ENCODE data around the gene SLC25A11. TPM values are rescaled to one million over a fixed set of nuclear protein-coding genes. Genes with fewer than 3 reads are reported as not detected.
A peak's percentile ranks its signal among the peaks of the same experiment; 100 is the strongest.

The SLC25A11 gene
- total and polyA plus RNA-seq, 4 donors = 34.8 to 72.1 (median 54.2) TPM

DNA sequence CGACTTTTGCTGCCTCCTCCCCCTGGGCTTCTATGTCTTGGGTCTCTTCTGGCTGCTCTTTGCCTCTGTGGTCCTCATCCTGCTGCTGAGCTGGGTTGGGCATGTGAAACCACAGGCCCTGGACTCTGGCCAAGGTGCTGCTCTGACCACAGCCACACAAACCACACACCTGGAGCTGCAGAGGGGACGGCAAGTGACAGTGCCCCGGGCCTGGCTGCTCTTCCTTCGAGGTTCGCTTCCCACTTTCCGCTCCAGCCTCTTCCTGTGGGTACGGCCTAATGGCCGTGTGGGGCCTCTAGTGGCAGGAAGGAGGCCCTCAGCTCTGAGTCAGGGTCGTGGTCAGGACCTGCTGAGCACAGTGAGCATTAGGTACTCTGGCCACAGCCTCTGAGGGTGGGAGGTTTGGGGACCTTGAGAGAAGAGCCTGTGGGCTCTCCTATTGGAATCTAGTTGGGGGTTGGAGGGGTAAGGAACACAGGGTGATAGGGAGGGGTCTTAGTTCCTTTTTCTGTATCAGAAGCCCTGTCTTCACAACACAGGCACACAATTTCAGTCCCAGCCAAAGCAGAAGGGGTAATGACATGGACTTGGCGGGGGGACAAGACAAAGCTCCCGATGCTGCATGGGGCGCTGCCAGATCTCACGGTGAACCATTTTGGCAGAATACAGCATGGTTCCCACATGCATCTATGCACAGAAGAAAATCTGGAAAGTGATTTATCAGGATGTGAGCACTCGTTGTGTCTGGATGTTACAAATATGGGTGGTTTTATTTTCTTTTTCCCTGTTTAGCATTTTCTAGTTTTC is 5.5 kb downstream of the SLC25A11 start:
- no peak overlapping the region for H3K27ac ChIP-seq (ENCODE audit: low read depth in 1 of 2, low read length in 1 of 2)
- no peaks in the 10 kb centered on the region for H3K9me3 ChIP-seq (ENCODE audit: control insufficient read depth in 4 of 4, insufficient read depth in 3 of 4, low read length in 3 of 4)
- no peak overlapping the region for H3K4me3 ChIP-seq
- ATAC-seq (ENCODE audit: insufficient read depth, low FRiP score) (no peak), DNase-seq (peak in 1 of 3 donors; percentile 19)
- H3K4me1 ChIP-seq (ENCODE audit: control insufficient read depth in 5 of 5, insufficient read depth in 5 of 5, low read length in 5 of 5) = peaks cover 4 to 20% (median 7%) of the 10 kb centered on the region in 5 donors
- WGBS, 2 donors = 16 to 27% methylated on average over 14 of the region's 14 CpGs
- peaks cover 0 to 13% (median 10%) of the 10 kb centered on the region in 4 donors for H3K36me3 ChIP-seq (ENCODE audit: control insufficient read depth in 4 of 4, insufficient read depth in 4 of 4, low read length in 4 of 4)
- H3K27me3 ChIP-seq (ENCODE audit: control insufficient read depth in 3 of 3, insufficient read depth in 3 of 3, low read length in 2 of 3) = no peaks in the 10 kb centered on the region
- TF ChIP-seq, protein P1, sequence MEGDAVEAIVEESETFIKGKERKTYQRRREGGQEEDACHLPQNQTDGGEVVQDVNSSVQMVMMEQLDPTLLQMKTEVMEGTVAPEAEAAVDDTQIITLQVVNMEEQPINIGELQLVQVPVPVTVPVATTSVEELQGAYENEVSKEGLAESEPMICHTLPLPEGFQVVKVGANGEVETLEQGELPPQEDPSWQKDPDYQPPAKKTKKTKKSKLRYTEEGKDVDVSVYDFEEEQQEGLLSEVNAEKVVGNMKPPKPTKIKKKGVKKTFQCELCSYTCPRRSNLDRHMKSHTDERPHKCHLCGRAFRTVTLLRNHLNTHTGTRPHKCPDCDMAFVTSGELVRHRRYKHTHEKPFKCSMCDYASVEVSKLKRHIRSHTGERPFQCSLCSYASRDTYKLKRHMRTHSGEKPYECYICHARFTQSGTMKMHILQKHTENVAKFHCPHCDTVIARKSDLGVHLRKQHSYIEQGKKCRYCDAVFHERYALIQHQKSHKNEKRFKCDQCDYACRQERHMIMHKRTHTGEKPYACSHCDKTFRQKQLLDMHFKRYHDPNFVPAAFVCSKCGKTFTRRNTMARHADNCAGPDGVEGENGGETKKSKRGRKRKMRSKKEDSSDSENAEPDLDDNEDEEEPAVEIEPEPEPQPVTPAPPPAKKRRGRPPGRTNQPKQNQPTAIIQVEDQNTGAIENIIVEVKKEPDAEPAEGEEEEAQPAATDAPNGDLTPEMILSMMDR (IDR thresholded peaks at IDR 0.05; ENCODE audit: control extremely low read depth, extremely low read depth) = no peak
- H3K9ac ChIP-seq (ENCODE audit: insufficient read depth in 1 of 2, low read length in 2 of 2) = peak overlapping the region in 1 of 2 donors; percentile 13

DNA sequence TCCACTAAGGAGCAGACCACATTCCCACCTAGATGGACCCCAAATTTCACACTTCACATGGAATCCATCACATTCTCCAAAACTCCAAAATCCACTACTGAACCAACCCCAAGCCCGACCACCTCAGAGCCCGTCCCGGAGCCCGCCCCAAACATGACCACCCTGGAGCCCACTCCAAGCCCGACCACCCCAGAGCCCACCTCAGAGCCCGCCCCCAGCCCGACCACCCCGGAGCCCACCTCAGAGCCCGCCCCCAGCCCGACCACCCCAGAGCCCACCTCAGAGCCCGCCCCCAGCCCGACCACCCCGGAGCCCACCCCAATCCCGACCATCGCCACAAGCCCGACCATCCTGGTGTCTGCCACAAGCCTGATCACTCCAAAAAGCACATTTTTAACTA is 6.2 kb downstream of the SLC25A11 start:
- Histone ChIP-seq H3K27me3 (ENCODE audit: control insufficient read depth in 3 of 3, insufficient read depth in 3 of 3, low read length in 2 of 3) (no peaks in the 10 kb centered on the region), H3K9me3 (ENCODE audit: control insufficient read depth in 4 of 4, insufficient read depth in 3 of 4, low read length in 3 of 4) (no peaks in the 10 kb centered on the region), H3K36me3 (ENCODE audit: control insufficient read depth in 4 of 4, insufficient read depth in 4 of 4, low read length in 4 of 4) (peaks cover 0 to 13% (median 10%) of the 10 kb centered on the region in 4 donors), H3K27ac (ENCODE audit: low read depth in 1 of 2, low read length in 1 of 2) (no peak overlapping the region), H3K4me1 (ENCODE audit: control insufficient read depth in 5 of 5, insufficient read depth in 5 of 5, low read length in 5 of 5) (peaks cover 2 to 13% (median 4%) of the 10 kb centered on the region in 5 donors), H3K9ac (ENCODE audit: insufficient read depth in 1 of 2, low read length in 2 of 2) (no peak overlapping the region), H3K4me3 (no peak overlapping the region)
- TF ChIP-seq, protein P1 (IDR thresholded peaks at IDR 0.05; ENCODE audit: control extremely low read depth, extremely low read depth) = no peak
- no peak for ATAC-seq (ENCODE audit: insufficient read depth, low FRiP score)
- WGBS, 2 donors = 76 to 80% methylated on average over 16 of the region's 16 CpGs
- no peak for DNase-seq

DNA sequence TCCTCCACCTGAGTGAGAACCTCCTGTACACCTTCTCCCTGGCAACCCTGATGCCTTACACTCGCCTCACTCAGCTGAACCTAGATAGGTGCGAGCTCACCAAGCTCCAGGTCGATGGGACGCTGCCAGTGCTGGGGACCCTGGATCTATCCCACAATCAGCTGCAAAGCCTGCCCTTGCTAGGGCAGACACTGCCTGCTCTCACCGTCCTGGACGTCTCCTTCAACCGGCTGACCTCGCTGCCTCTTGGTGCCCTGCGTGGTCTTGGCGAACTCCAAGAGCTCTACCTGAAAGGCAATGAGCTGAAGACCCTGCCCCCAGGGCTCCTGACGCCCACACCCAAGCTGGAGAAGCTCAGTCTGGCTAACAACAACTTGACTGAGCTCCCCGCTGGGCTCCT is 7.1 kb downstream of the SLC25A11 start:
- TF ChIP-seq, protein P1 (IDR thresholded peaks at IDR 0.05; ENCODE audit: control extremely low read depth, extremely low read depth) = no peak
- 90 to 94% methylated on average over 12 of the region's 12 CpGs for WGBS, 2 donors
- Histone ChIP-seq H3K4me3 (no peak overlapping the region), H3K36me3 (ENCODE audit: control insufficient read depth in 4 of 4, insufficient read depth in 4 of 4, low read length in 4 of 4) (peaks cover 0 to 8% (median 5%) of the 10 kb centered on the region in 4 donors), H3K9me3 (ENCODE audit: control insufficient read depth in 4 of 4, insufficient read depth in 3 of 4, low read length in 3 of 4) (no peaks in the 10 kb centered on the region), H3K4me1 (ENCODE audit: control insufficient read depth in 5 of 5, insufficient read depth in 5 of 5, low read length in 5 of 5) (peaks cover 0 to 7% (median 4%) of the 10 kb centered on the region in 5 donors), H3K27ac (ENCODE audit: low read depth in 1 of 2, low read length in 1 of 2) (no peak overlapping the region), H3K9ac (ENCODE audit: insufficient read depth in 1 of 2, low read length in 2 of 2) (no peak overlapping the region), H3K27me3 (ENCODE audit: control insufficient read depth in 3 of 3, insufficient read depth in 3 of 3, low read length in 2 of 3) (no peaks in the 10 kb centered on the region)
- DNase-seq (no peak), ATAC-seq (ENCODE audit: insufficient read depth, low FRiP score) (no peak)

Data from lung (tissue), 12 donors.